ENCODE measurements around the gene ADGRF5.

The ADGRF5 gene

DNA sequence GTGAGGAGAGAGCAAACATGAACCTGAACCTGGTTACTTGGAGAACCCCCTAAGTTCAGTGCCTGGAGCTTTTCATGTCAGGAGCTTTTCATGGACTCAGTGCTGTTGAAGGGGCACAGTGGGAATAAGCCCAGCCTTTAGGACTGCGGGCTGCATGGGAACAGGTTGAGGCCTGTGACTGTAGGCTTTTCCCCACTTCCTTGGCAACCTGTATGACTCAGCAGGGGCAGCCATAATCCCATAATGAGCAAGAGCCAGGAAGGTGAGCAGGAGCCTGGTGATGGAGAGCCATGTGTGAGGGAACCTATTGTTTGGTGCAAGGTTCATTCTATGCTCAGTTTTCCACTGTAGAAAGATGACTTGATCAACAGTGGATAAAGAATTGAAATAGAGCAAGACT, 105.1 kb downstream of the ADGRF5 start:
- no peak for TF ChIP-seq POU2F2 (IDR thresholded peaks at IDR 0.05; ENCODE audit: low read depth, low read length)
- TF ChIP-seq POLR2A (IDR thresholded peaks at IDR 0.05; ENCODE audit: low read depth, low read length), result no peak
- TF ChIP-seq POLR2AphosphoS5 (IDR thresholded peaks at IDR 0.05; ENCODE audit: low read depth, low read length), result no peak
- no peak for TF ChIP-seq SPI1 (IDR thresholded peaks at IDR 0.05; ENCODE audit: low read depth, low read length)
- no peak for TF ChIP-seq TAF1 (IDR thresholded peaks at IDR 0.05; ENCODE audit: low read depth, low read length)
- no peak for TF ChIP-seq PAX5 (IDR thresholded peaks at IDR 0.05; ENCODE audit: insufficient read depth, low read length, severe bottlenecking)
- no peak for FAIRE-seq
- DNase-seq (ENCODE audit: insufficient read length, low spot score), result no peak

GRCh38 chr6:46815130-46815529, 106.6 kb downstream of the ADGRF5 start:
- no peak for DNase-seq (ENCODE audit: insufficient read length, low spot score)
- FAIRE-seq, result no peak
- TF ChIP-seq SPI1 (IDR thresholded peaks at IDR 0.05; ENCODE audit: low read depth, low read length) (no peak), POLR2A (IDR thresholded peaks at IDR 0.05; ENCODE audit: low read depth, low read length) (no peak), POLR2AphosphoS5 (IDR thresholded peaks at IDR 0.05; ENCODE audit: low read depth, low read length) (no peak), TAF1 (IDR thresholded peaks at IDR 0.05; ENCODE audit: low read depth, low read length) (no peak), POU2F2 (IDR thresholded peaks at IDR 0.05; ENCODE audit: low read depth, low read length) (no peak), PAX5 (IDR thresholded peaks at IDR 0.05; ENCODE audit: insufficient read depth, low read length, severe bottlenecking) (no peak)

DNA sequence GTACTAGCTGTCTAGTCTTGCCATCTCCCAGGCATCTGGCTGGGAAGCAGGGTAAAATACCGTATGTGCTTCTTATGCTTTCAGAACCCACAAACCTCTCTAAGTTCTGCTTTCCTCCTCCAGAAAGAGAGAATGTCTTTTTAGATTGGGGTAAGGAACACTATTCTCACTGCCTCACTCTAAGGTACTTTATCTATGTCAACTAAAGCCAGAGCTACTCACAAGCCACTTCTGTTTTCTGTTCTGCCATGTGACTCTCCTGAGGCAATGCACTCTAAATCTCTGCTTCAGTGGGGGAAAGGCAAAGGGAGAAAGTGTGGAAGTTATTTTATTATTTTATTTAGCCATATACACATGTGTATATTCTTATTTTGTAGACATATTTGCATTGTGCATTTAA, 112.9 kb downstream of the ADGRF5 start:
- no peak for TF ChIP-seq POLR2A (IDR thresholded peaks at IDR 0.05; ENCODE audit: low read depth, low read length)
- TF ChIP-seq SPI1 (IDR thresholded peaks at IDR 0.05; ENCODE audit: low read depth, low read length), result no peak
- TF ChIP-seq PAX5 (IDR thresholded peaks at IDR 0.05; ENCODE audit: insufficient read depth, low read length, severe bottlenecking), result no peak
- no peak for DNase-seq (ENCODE audit: insufficient read length, low spot score)
- no peak for FAIRE-seq
